ENCODE data around the gene C19orf18.

GRCh38 chr19:58003174-58003828 is 29.0 kb upstream of the C19orf18 start:
- TF ChIP-seq CTCF (IDR thresholded peaks at IDR 0.05; ENCODE audit: borderline replicate concordance, extremely low read depth, low read length, poor library complexity, severe bottlenecking) (no peak), EZH2 (IDR thresholded peaks at IDR 0.05; ENCODE audit: borderline replicate concordance, low read depth, low read length, severe bottlenecking) (no peak)

All from DND-41 (cell line).